BLaER1 treated with 17β-estradiol and CSF1 and Interleukin-3, amounts not matched to agents 10 nM and 100 nM (cell line): ENCODE measurements around the gene HCFC1.

Experiments
- H3K27ac ChIP-seq, 11 experiments: shearing (Covaris generic); formaldehyde crosslinking; 2 replicates each; pipeline ENCODE4 v1.8.1; 2022
- H3K27me3 ChIP-seq, 11 experiments: shearing (Covaris generic); formaldehyde crosslinking; 2 replicates each; pipeline ENCODE4 v1.8.1; 2022
- H3K36me3 ChIP-seq, 11 experiments: shearing (Covaris generic); formaldehyde crosslinking; 2 replicates each; pipeline ENCODE4 v1.8.1; 2022
- H3K4me1 ChIP-seq, 10 experiments: shearing (Covaris generic); formaldehyde crosslinking; 2 replicates each; pipeline ENCODE4 v1.8.1; 2022
- H3K4me2 ChIP-seq, 11 experiments: shearing (Covaris generic); formaldehyde crosslinking; 2 replicates each; pipeline ENCODE4 v1.8.1; 2022
- H3K4me3 ChIP-seq, 10 experiments: shearing (Covaris generic); formaldehyde crosslinking; 2 replicates each; pipeline ENCODE4 v1.8.1; 2022
- H3K9ac ChIP-seq, 11 experiments: shearing (Covaris generic); formaldehyde crosslinking; 2 replicates each; pipeline ENCODE4 v1.8.1; 2022
- H3K9me3 ChIP-seq, 11 experiments: shearing (Covaris generic); formaldehyde crosslinking; replicated peaks in 1 of 11; 2 replicates each; pipeline ENCODE4 v1.8.1; 2022
- H4K20me1 ChIP-seq, 11 experiments: shearing (Covaris generic); formaldehyde crosslinking; 2 replicates each; pipeline ENCODE4 v1.8.1; 2022
- Cebpa-rat ChIP-seq, 11 experiments: shearing (Covaris generic); IDR thresholded peaks; 2 replicates each; pipeline ENCODE4 v1.8.1; 2022

Gene HCFC1

GRCh38 chrX:153964105-153964504 lies 7.5 kb downstream of the HCFC1 start:
- H3K4me2 ChIP-seq: no peak overlapping the region
- H4K20me1 ChIP-seq: peaks cover 46 to 100% (median 100%) of the 10 kb centered on the region in 11 experiments; a peak in 21 of 22 replicates
- TF ChIP-seq Cebpa-rat (IDR thresholded peaks at IDR 0.05): no peak
- no peak overlapping the region for H3K27ac ChIP-seq
- H3K4me3 ChIP-seq: no peak overlapping the region
- H3K9ac ChIP-seq: no peak overlapping the region
- peaks cover 51 to 76% (median 62%) of the 10 kb centered on the region in 11 experiments for H3K36me3 ChIP-seq
- H3K4me1 ChIP-seq: peaks cover 34 to 48% (median 45%) of the 10 kb centered on the region in 10 experiments
- H3K9me3 ChIP-seq: no peaks in the 10 kb centered on the region; a peak in 1 of 22 replicates
- H3K27me3 ChIP-seq: peaks cover 61 to 100% (median 90%) of the 10 kb centered on the region in 11 experiments

GRCh38 chrX:153963546-153963945 lies 8.1 kb downstream of the HCFC1 start:
- no peak overlapping the region for H3K4me3 ChIP-seq
- H3K9ac ChIP-seq: no peak overlapping the region
- H3K4me2 ChIP-seq: no peak overlapping the region
- peaks cover 57 to 81% (median 67%) of the 10 kb centered on the region in 11 experiments for H3K36me3 ChIP-seq
- H3K27me3 ChIP-seq: peaks cover 56 to 100% (median 86%) of the 10 kb centered on the region in 11 experiments
- no peaks in the 10 kb centered on the region; a peak in 1 of 22 replicates for H3K9me3 ChIP-seq
- H4K20me1 ChIP-seq: peaks cover 40 to 100% (median 100%) of the 10 kb centered on the region in 11 experiments; a peak in 21 of 22 replicates
- no peak overlapping the region for H3K27ac ChIP-seq
- peaks cover 33 to 44% (median 40%) of the 10 kb centered on the region in 10 experiments for H3K4me1 ChIP-seq
- TF ChIP-seq Cebpa-rat (IDR thresholded peaks at IDR 0.05): no peak

GRCh38 chrX:153961292-153961691 lies 10.3 kb downstream of the HCFC1 start:
- Histone ChIP-seq H3K9ac (no peak overlapping the region), H3K9me3 (no peaks in the 10 kb centered on the region; a peak in 1 of 22 replicates), H3K27me3 (peaks cover 34 to 86% (median 64%) of the 10 kb centered on the region in 11 experiments), H3K36me3 (peaks cover 79 to 95% (median 86%) of the 10 kb centered on the region in 11 experiments), H3K4me3 (no peak overlapping the region), H3K27ac (no peak overlapping the region), H3K4me2 (no peak overlapping the region), H4K20me1 (peaks cover 19 to 100% (median 100%) of the 10 kb centered on the region in 11 experiments; a peak in 21 of 22 replicates), H3K4me1 (peaks cover 11 to 22% (median 18%) of the 10 kb centered on the region in 10 experiments)
- TF ChIP-seq Cebpa-rat (IDR thresholded peaks at IDR 0.05): no peak

GRCh38 chrX:153960786-153961185 lies 10.8 kb downstream of the HCFC1 start:
- Histone ChIP-seq H3K9ac (no peak overlapping the region), H3K4me3 (no peak overlapping the region), H3K27me3 (peaks cover 29 to 86% (median 59%) of the 10 kb centered on the region in 11 experiments), H3K4me2 (no peak overlapping the region), H3K27ac (no peak overlapping the region), H3K9me3 (no peaks in the 10 kb centered on the region; a peak in 1 of 22 replicates), H3K36me3 (peaks cover 85 to 100% (median 91%) of the 10 kb centered on the region in 11 experiments), H3K4me1 (peaks cover 6 to 17% (median 13%) of the 10 kb centered on the region in 10 experiments), H4K20me1 (peaks cover 14 to 100% (median 100%) of the 10 kb centered on the region in 11 experiments; a peak in 21 of 22 replicates)
- no peak for TF ChIP-seq Cebpa-rat (IDR thresholded peaks at IDR 0.05)

GRCh38 chrX:153960077-153960476 lies 11.5 kb downstream of the HCFC1 start:
- Histone ChIP-seq H3K27me3 (peaks cover 22 to 86% (median 52%) of the 10 kb centered on the region in 11 experiments; a peak in 21 of 22 replicates), H3K4me2 (no peak overlapping the region), H3K36me3 (peaks cover 87 to 100% (median 98%) of the 10 kb centered on the region in 11 experiments), H3K9ac (no peak overlapping the region), H3K9me3 (no peaks in the 10 kb centered on the region; a peak in 1 of 22 replicates), H3K4me3 (no peak overlapping the region), H4K20me1 (peaks cover 7 to 100% (median 100%) of the 10 kb centered on the region in 11 experiments; a peak in 21 of 22 replicates), H3K27ac (no peak overlapping the region), H3K4me1 (peaks cover 0 to 9% (median 6%) of the 10 kb centered on the region in 10 experiments; a peak in 15 of 20 replicates)
- TF ChIP-seq Cebpa-rat (IDR thresholded peaks at IDR 0.05): no peak

- Histone ChIP-seq H3K4me2 (no peak overlapping the region), H3K27ac (no peak overlapping the region), H3K4me1 (peaks cover 0 to 5% (median 1%) of the 10 kb centered on the region in 10 experiments; a peak in 8 of 20 replicates), H3K4me3 (no peak overlapping the region), H3K9ac (no peak overlapping the region), H3K9me3 (no peaks in the 10 kb centered on the region; a peak in 1 of 22 replicates), H3K27me3 (peaks cover 17 to 82% (median 47%) of the 10 kb centered on the region in 11 experiments; a peak in 21 of 22 replicates), H3K36me3 (peaks cover 92 to 100% (median 100%) of the 10 kb centered on the region in 11 experiments), H4K20me1 (peaks cover 2 to 100% (median 100%) of the 10 kb centered on the region in 11 experiments; a peak in 21 of 22 replicates)
- TF ChIP-seq Cebpa-rat (IDR thresholded peaks at IDR 0.05): no peak
These were observed 12.0 kb downstream of the HCFC1 start for GRCh38 chrX:153959649-153960048.

GRCh38 chrX:153958605-153959004 lies 13.0 kb downstream of the HCFC1 start:
- TF ChIP-seq Cebpa-rat (IDR thresholded peaks at IDR 0.05): no peak
- H3K4me3 ChIP-seq: no peak overlapping the region
- no peak overlapping the region for H3K4me2 ChIP-seq
- H3K27ac ChIP-seq: no peak overlapping the region
- peaks cover 0 to 10% (median 5%) of the 10 kb centered on the region in 10 experiments; a peak in 10 of 20 replicates for H3K4me1 ChIP-seq
- no peaks in the 10 kb centered on the region; a peak in 1 of 22 replicates for H3K9me3 ChIP-seq
- peaks cover 92 to 100% (median 100%) of the 10 kb centered on the region in 11 experiments for H3K36me3 ChIP-seq
- peaks cover 9 to 72% (median 37%) of the 10 kb centered on the region in 11 experiments; a peak in 18 of 22 replicates for H3K27me3 ChIP-seq
- no peak overlapping the region for H3K9ac ChIP-seq
- H4K20me1 ChIP-seq: peaks cover 0 to 100% (median 100%) of the 10 kb centered on the region in 11 experiments; a peak in 20 of 22 replicates

- H3K27ac ChIP-seq: no peak overlapping the region
- no peaks in the 10 kb centered on the region for H3K9me3 ChIP-seq
- no peak for TF ChIP-seq Cebpa-rat (IDR thresholded peaks at IDR 0.05)
- H3K9ac ChIP-seq: no peak overlapping the region
- H4K20me1 ChIP-seq: peaks cover 0 to 100% (median 100%) of the 10 kb centered on the region in 11 experiments; a peak in 20 of 22 replicates
- H3K4me2 ChIP-seq: no peak overlapping the region
- H3K4me1 ChIP-seq: peaks cover 7 to 22% (median 17%) of the 10 kb centered on the region in 10 experiments
- H3K27me3 ChIP-seq: peaks cover 0 to 58% (median 27%) of the 10 kb centered on the region in 11 experiments; a peak in 16 of 22 replicates
- peaks cover 86 to 100% (median 98%) of the 10 kb centered on the region in 11 experiments for H3K36me3 ChIP-seq
- H3K4me3 ChIP-seq: no peak overlapping the region
These were observed 14.4 kb downstream of the HCFC1 start for GRCh38 chrX:153957224-153957623.
